ENCODE data around the gene LRR1.
A peak's percentile ranks its signal among the peaks of the same experiment; 100 is the strongest.
"Not testable (repeated sequence)": the region's sequence is repeated elsewhere in the genome, so short reads cannot be mapped to it uniquely, and the experiment has no call there.

The LRR1 gene

DNA sequence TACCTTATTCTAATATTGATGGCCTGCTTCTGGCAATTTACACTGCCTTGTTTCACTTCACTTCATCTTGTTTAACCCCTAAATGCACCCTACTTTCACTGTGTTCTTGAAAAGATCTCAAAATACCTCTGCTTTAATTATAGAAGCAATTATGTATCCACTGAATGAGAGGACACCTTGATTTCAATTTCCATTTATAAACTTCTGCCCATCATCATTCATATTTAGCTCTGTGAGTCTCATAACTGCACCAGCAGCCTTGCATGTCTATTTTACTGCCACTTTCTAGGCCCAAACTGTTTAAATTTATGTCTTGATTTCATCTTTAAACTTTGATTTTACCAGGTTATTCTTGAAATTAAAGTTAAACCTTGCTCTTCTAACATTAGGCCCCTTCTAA is 43.4 kb downstream of the LRR1 start:
- no peak for DNase-seq (ENCODE audit: low read depth)
- TF ChIP-seq, protein P1, sequence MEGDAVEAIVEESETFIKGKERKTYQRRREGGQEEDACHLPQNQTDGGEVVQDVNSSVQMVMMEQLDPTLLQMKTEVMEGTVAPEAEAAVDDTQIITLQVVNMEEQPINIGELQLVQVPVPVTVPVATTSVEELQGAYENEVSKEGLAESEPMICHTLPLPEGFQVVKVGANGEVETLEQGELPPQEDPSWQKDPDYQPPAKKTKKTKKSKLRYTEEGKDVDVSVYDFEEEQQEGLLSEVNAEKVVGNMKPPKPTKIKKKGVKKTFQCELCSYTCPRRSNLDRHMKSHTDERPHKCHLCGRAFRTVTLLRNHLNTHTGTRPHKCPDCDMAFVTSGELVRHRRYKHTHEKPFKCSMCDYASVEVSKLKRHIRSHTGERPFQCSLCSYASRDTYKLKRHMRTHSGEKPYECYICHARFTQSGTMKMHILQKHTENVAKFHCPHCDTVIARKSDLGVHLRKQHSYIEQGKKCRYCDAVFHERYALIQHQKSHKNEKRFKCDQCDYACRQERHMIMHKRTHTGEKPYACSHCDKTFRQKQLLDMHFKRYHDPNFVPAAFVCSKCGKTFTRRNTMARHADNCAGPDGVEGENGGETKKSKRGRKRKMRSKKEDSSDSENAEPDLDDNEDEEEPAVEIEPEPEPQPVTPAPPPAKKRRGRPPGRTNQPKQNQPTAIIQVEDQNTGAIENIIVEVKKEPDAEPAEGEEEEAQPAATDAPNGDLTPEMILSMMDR (IDR thresholded peaks at IDR 0.05; ENCODE audit: control insufficient read depth, extremely low read depth, insufficient read depth), result no peak
- H3K4me3 ChIP-seq (ENCODE audit: low read depth, low read length), result no peak overlapping the region

DNA sequence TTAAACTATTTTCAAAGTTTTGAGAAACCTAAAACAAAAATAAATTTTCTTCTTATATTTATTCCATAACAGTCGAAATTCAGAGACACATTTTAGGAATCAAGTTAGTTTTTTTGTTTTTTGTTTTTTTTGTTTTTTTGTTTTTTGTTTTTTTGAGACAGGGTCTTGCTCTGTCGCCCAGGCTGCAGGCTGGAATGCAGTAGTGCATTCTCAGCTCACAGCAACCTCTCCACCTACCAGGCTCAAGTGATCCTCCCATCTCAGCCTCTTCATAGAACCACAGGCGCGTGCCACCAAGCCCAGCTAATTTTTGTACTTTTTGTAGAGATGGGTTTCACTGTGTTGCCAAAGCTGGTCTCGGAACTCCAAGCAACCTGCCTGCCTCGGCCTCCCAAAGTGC is 54.8 kb downstream of the LRR1 start:
- no peak overlapping the region for H3K4me3 ChIP-seq (ENCODE audit: low read depth, low read length)
- TF ChIP-seq, protein P1 (IDR thresholded peaks at IDR 0.05; ENCODE audit: control insufficient read depth, extremely low read depth, insufficient read depth), result no peak
- no peak for DNase-seq (ENCODE audit: low read depth)

DNA sequence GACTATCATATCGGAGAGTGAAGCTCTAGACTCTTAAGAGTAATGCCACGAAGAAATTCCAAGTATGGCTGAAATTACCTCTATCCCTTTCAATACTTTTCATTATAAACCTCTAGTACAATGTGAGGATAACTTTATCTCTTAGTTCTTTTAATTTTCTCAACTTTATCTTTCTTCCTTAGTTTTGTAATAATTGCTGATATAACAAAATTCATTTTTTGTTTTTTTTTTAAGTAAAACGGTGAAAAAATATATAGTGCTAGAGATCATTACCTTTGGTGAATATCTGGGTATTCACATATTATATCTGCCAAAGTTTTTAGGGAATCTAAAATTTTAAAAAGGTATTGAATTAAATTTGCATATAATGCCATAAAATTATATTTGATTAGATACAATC is 55.8 kb downstream of the LRR1 start:
- TF ChIP-seq, protein P1 (IDR thresholded peaks at IDR 0.05; ENCODE audit: control insufficient read depth, extremely low read depth, insufficient read depth), result no peak
- no peak overlapping the region for H3K4me3 ChIP-seq (ENCODE audit: low read depth, low read length)
- DNase-seq (ENCODE audit: low read depth), result no peak

DNA sequence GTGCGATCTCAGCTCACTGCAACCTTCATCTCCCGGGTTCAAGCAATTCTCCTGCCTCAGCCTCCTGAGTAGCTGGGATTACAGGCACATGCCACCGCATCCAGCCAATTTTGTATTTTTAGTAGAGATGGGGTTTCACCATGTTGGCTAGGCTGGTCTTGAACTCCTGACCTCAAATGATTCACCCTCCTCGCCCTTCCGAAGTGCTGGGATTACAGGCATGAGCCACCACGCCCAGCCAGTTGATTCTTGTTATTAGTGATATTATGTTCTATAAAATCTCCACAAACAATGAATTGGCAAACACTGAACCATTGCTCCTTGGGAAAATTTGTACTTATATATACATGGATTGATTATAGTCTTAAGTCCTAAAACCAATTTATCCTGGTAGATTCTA is 58.8 kb downstream of the LRR1 start:
- not testable (repeated sequence) for DNase-seq (ENCODE audit: low read depth)

DNA sequence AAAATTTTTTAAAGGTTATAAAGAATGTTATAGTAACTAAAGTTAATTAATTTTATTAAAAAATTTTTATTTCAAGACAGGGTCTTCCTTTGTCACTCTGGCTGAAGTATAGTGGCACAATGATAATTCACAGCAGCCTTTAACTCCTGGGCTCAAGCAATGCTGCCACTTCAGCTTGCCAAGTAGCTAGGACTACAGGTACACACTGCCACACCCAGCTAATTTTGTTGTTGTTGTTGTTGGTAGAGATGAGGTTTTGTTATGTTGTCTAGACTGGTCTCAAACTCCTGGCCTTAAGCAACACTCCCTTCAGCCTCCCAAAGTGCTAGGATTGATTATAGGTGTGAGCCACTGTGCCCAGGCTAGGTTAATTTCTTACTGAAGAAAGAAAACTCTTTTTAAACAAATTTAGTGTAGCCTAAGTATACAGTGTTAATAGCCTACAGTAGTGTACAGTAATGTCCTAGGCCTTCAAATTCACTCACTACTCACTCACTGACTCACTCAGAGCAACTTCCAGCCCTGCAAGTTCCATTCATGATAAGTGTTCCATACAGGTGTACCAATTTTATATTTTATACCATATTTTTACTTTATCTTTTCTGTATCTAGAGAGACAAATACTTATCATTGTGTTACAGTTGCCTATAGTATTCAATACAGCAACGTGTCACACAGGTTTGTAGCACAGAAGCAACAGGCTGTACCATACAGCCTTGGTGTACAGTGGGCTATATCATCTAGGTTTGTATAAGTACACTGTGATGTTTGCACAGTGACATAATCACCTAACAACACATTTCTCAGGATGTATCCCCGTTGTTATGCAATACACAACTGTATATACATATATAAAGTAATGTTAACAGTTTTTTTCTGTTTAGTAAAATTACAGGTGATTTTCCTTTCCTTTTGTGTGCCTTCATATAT is 61.1 kb downstream of the LRR1 start:
- DNase-seq (ENCODE audit: low read depth), result peak; percentile 62
- TF ChIP-seq, protein P1 (IDR thresholded peaks at IDR 0.05; ENCODE audit: control insufficient read depth, extremely low read depth, insufficient read depth), result no peak
- no peak overlapping the region for H3K4me3 ChIP-seq (ENCODE audit: low read depth, low read length)

More for the DNA sequence above, 58.8 kb downstream of the LRR1 start:
- H3K4me3 ChIP-seq (ENCODE audit: low read depth, low read length), result not testable (repeated sequence)
